H54 (cell line): ENCODE data around the gene OPHN1.

Experiments
- DNase-seq: peaks from one replicate; pipeline ENCODE4 v3.0.0; 2011; ENCODE audit warnings: low spot score, mixed read lengths; ENCODE audit not compliant: insufficient read length
- FAIRE-seq: peaks from 3 replicates; lab custom pipeline; 2011; peaks lifted over from hg19 to GRCh38; lab: Jason Lieb, UNC
- POLR2A ChIP-seq: IDR thresholded peaks from 2 replicates; pipeline ENCODE4 v1.6.1; 2011; ENCODE audit warnings: low read depth, mild to moderate bottlenecking, low read length

The OPHN1 gene

GRCh38 chrX:68049466-68049865 lies 383.8 kb downstream of the OPHN1 start:
- DNase-seq (no peak), FAIRE-seq (no peak)
- TF ChIP-seq POLR2A = no peak

GRCh38 chrX:68048774-68049173 lies 384.5 kb downstream of the OPHN1 start:
- no peak for DNase-seq
- no peak for FAIRE-seq
- no peak for TF ChIP-seq POLR2A

- no peak for TF ChIP-seq POLR2A
- FAIRE-seq (no peak), DNase-seq (no peak)
These were observed 388.2 kb downstream of the OPHN1 start for GRCh38 chrX:68045008-68045577.

GRCh38 chrX:68043713-68044438 lies 389.4 kb downstream of the OPHN1 start:
- DNase-seq (no peak), FAIRE-seq (no peak)
- TF ChIP-seq POLR2A = no peak

GRCh38 chrX:68041110-68041509 lies 392.2 kb downstream of the OPHN1 start:
- DNase-seq (no peak), FAIRE-seq (no peak)
- TF ChIP-seq POLR2A = no peak

- no peak for TF ChIP-seq POLR2A
- peak; percentile 10 for DNase-seq
- FAIRE-seq = no peak
These were observed 414.8 kb downstream of the OPHN1 start for GRCh38 chrX:68018248-68019203.

GRCh38 chrX:67998540-67998939 lies 434.8 kb downstream of the OPHN1 start:
- no peak for DNase-seq
- no peak for FAIRE-seq
- TF ChIP-seq POLR2A = no peak
